GM03348 (cell line): ENCODE measurements around the gene SHISA9.
"Not testable (repeated sequence)": the region's sequence is repeated elsewhere in the genome, so short reads cannot be mapped to it uniquely, and the experiment has no call there.

Experiments
- DNase-seq: peaks from one replicate; pipeline ENCODE4 v3.0.0; 2012; ENCODE audit warnings: low spot score

SHISA9 gene

GRCh38 chr16:12900156-12900555 lies 1.2 kb upstream of the SHISA9 start:
- DNase-seq = no peak

- DNase-seq = no peak
Measured at GRCh38 chr16:12900599-12901203, 697 bp upstream of the SHISA9 start.

- DNase-seq = no peak
Measured at GRCh38 chr16:12901204-12901596, 198 bp upstream of the SHISA9 start.

DNA sequence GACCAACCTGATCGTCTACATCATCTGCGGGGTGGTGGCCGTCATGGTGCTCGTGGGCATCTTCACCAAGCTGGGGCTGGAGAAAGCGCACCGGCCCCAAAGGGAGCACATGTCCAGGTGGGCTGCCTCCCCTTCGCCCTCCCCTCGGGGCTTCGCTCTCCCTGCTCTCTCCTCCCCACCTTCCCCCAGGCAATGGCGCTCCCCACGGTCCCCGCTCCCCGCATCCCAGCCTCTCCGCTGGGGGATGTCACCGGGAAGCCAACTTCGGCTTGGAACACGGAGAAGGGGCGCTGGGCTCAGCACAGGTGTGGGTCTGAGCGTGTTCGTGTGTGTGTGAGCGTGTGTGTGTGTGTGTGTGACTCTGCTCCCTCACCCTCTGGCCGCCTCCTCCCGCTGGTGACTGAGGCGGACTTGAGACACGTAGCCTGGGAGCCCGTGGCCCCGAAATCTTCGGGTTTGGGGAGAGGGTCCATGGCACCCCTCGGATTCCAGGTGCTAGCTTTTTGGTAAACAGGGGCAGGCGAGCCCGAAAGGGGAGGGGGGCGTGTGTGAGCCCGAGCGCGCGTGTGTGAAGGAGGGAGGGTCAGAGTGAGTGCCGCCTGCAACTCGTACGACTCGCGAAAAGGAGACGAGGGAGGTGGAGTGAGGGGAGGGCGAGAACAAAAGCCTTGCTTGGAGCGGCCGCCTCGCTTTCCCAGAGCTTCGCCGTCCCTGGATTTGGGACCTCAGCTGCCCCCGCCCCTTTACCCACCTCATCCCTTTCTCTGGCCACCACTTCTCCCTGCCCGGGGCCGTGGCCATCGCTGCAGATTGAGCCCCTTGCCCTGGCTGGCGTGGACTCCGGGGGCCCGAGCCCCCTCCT lies 1.3 kb downstream of the SHISA9 start:
- DNase-seq = no peak

- no peak for DNase-seq
Measured at GRCh38 chr16:12903407-12904328, 2.3 kb downstream of the SHISA9 start.

DNA sequence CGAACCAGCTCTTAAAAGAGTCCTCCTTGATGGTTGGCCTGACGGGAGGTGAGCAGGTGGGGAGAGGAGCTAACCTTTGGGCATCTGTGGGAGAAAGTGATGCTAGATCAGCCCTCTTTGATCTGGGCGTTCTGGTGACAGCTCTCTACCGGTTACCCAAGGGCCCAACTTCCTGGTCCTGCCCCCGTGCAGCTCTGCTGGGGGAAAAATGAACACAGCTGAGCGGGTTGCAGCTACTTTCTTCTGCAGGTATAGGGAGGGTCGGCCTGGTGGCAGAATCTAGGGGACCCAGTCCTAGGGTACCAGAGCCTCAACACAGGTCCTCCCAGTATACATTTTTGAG lies 2.9 kb downstream of the SHISA9 start:
- no peak for DNase-seq

GRCh38 chr16:12906271-12906670 lies 4.9 kb downstream of the SHISA9 start:
- no peak for DNase-seq

GRCh38 chr16:12906765-12907516 lies 5.5 kb downstream of the SHISA9 start:
- DNase-seq = no peak

- no peak for DNase-seq
Measured at GRCh38 chr16:12907670-12908233, 6.4 kb downstream of the SHISA9 start.

- no peak for DNase-seq
Measured at GRCh38 chr16:12917246-12917645, 15.8 kb downstream of the SHISA9 start.

DNA sequence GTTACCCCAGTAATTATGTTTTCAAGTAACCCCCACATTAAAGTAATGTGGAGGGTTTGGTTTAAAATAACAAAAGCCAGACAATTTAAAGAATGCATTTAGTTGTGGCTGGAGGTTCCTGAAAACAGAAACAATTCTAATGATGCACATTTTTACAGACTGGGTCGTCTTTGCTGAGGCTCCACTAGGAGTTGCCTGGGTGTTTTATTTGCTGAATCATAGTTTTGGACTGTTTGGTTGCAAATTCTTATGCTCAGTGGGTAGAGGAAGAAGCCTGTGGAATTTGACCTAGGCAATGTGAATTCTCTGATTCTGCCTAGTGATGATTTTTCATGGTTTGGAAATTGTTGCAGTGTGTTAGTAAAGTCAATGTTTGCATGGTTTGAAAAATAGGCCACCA lies 16.3 kb downstream of the SHISA9 start:
- peak; percentile 47 for DNase-seq

DNA sequence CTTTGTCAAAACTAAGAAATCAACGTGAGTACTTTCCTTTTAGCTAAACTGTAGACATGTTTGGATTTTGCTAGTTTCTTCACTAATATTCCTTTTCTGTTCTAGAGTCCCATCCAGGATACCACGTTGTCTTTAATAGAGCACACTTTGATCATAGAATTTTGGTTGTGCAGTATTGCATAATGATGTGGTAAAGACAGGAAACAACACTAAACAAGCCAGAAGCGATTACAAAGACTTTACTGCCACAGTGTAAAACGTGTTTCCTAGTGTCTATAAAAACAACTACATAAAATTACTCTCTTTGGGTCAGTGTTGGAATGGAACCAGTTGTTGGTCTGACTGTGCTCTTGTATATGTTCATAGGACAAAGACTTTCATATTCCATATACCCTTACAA lies 19.3 kb downstream of the SHISA9 start:
- DNase-seq = no peak

DNA sequence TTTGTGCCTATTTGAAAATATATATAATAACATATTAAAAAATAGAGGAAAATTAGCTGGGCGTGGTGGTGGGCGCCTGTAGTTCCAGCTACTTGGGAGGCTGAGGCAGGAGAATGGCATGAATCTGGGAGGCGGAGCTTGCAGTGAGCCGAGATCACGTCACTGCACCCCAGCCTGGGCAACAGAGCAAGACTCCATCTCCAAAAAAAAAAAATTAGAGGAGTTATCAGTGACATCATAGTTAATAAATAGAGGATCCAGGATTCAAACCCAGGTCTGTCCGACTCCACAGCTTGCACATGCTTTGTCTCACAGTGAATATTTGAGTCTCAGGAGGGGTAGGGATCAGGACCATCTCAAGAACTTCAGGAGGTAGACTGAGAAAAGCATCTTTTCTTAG lies 22.2 kb downstream of the SHISA9 start:
- not testable (repeated sequence) for DNase-seq

DNA sequence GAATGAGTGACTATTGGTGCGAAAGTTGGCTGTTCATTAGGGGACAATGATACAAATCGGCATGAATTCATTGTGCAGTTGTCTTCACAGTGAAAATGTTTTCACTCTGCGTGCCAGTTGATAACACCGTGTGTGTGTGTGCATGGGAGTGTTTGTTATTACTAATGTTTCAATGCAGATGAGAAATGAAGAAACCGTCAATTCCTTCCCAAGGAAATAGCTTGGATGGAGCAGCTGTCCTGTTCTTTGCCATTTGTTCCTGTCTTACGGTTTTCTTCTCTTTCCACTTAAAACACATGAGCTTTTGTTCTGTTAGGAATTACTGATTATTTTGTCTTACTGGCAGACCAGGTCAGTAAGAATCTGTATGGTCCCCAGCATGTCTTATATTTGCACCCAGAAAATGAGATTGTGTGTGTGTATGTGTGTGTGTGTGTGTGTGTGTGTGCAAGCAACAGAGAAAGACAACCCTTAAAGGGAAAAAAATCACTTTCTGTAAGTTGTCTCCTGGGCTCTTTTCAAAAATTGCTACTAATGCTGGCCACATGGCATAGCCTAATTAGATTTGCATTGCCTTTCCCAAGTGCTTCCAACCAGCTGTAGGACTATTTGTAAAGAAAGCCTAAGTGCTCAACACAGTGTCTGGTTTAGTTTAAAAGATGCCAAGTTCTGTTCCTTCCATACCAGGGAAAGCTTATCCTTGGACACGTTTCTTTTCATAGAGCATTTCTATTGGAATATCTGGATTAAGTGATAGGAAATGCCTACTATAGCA lies 23.8 kb downstream of the SHISA9 start:
- DNase-seq = no peak

GRCh38 chr16:12927591-12927990 lies 26.2 kb downstream of the SHISA9 start:
- no peak for DNase-seq

- DNase-seq = no peak
Measured at GRCh38 chr16:12930881-12931280, 29.5 kb downstream of the SHISA9 start.

GRCh38 chr16:12936391-12936790 lies 35.0 kb downstream of the SHISA9 start:
- DNase-seq = no peak

DNA sequence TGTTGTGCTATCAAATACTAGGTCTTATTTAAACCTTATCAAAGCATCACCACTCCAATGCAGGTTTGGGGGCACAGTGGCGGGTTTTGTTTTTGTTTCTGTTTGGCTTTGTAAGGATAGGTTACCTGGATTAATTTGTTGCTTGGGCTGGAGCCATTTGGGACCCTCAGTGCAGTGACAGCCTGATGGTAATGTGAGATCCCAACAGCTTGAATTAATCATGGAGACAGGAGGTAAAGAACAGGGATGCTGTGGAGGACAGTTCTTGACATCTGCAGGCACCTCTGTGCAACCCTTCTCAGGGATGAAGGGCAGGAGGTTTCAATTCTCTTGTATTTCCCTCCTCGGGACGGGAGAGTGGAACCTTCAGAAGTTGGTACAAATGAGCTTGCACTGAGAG lies 40.5 kb downstream of the SHISA9 start:
- no peak for DNase-seq

GRCh38 chr16:12942861-12943260 lies 41.5 kb downstream of the SHISA9 start:
- DNase-seq = no peak

- no peak for DNase-seq
Measured at GRCh38 chr16:12944300-12944699, 42.9 kb downstream of the SHISA9 start.

DNA sequence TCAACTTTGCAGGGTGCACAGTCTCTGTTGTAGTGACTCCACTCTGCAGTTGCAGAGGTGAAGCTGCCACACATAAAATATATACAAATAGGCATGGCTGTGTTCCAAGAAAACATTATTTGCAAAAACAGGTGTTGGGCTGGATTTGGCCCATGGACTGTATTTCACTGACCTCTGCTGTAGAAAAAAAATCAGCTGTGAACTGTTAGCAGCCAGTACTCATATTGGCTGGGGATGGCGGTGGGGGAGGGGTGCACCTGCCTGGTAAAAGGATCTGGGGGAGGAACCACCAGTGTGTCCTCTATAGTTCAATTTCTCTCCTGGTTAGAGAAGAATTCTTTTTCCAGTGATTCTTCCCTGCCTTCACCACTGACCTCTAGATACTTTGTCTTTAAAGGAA lies 50.0 kb downstream of the SHISA9 start:
- DNase-seq = no peak
